ENCODE data around the gene UBE2J2. TPM values are rescaled to one million over a fixed set of nuclear protein-coding genes. Genes with fewer than 3 reads are reported as not detected.

UBE2J2 gene
- total RNA-seq = 28.3 and 55.2 TPM in 2 replicates

GRCh38 chr1:1273512-1274298, at the start of gene UBE2J2:
UBE2J2 (minus strand) TSS chr1:1273854; CDS start chr1:1267992, 5,862 bp downstream.

DNA sequence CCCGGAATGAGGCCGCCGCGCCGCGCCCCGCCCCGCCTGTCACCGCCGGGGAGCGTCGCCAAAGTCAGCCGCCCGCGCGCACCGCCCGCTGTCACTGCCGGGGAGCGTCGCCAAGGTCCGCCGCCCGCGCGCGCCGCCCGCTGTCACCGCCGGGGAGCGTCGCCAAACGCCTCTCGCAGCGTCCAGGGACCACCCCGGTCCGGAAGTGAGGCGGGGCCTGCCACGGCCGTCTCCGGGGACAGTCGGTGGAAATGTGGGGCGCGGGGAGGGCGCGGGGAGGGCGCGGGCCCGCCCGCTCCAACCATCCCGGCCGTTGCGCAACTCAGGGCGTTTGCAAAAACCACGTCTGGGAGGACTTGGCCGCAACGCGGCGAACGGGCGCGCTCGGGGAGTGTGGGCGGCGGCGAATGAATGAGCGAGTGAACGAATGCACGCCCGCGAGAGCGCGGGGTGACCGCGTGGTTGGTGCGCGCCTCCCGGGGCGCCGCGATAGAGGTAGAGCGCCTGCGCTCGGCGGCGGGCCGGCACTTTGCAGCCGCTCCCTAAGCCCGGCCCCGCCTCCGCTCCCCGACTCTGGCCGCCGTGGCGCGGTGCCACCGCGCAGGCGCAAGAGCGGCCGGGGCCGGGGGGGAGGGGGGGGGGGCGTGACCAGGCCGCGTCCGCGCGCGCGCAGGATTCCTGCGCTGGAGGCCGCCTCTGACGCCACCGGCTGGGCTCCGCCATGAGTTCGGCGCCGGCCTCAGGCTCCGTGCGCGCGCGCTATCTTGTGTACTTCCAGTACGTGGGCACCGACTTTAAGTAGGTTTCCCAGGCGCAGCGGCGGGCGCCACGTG, 34.5 kb upstream of the UBE2J2 start, which contains the start of the genes ACAP3 and PUSL1:
TSS of gene ACAP3 (minus strand) at position 8 of the 833 bp plus-strand sequence. CDS start 115 bp downstream, outside the sequence.
TSS of gene PUSL1 (plus strand) at position 675 of the 833 bp plus-strand sequence. CDS start at position 722, 47 bp downstream.

GRCh38 chr1:1246577-1247340, 26.9 kb downstream of the UBE2J2 start, which contains the start of gene C1QTNF12:
C1QTNF12 (minus strand) TSS chr1:1246722; CDS start chr1:1246690, 32 bp downstream.

GRCh38 chr1:1232208-1232795, 41.4 kb downstream of the UBE2J2 start, which contains the start of gene B3GALT6:
B3GALT6 (plus strand) TSS chr1:1232237; CDS start chr1:1232279, 42 bp downstream.

DNA sequence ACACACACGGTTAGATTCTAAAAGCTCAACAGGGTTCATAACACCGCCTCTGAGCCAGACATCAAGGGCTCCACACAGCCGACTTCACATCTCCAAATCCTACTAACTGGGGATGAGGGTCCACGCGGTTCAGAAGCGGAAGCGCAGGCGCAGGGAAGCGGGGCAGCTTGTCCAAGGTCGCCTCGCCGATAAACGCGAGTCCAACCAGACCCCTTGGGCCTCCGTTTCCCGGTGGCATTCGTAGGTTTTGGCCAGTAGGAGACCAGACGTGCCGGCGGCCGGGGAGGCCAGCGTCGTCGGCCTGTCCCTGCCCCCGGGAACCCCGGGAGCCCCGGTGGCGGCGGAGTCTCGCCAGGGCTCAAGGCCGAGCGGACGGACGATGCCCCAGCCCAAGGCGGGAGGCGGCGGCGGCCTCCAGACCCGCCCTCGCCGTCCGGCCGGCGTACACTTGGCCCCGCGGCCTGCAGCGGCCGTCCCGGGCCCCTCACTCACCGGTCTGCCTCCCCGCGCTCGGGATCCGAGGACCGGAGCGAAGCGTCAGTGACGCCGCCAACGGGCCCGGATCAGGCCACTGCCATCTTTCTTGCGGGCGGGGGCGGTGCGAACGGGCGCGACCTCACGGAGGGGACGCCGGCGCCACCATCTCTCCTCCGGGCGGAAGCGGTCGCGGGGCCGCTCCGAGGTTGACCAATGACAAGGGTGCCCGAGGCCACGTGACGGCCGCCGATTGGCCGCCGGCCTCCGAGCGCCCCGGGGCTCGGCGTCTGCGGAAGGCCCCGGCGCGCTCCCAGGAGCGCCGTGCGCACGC, 42.0 kb downstream of the UBE2J2 start, which contains the start of gene SDF4:
TSS of gene SDF4 (minus strand) at position 602 of the 808 bp plus-strand sequence. CDS start 3,229 bp downstream, outside the sequence.

GRCh38 chr1:1213345-1214265, 60.0 kb downstream of the UBE2J2 start, which contains the start of gene TNFRSF4:
TNFRSF4 (minus strand) TSS chr1:1214153; CDS start chr1:1214127, 26 bp downstream.

DNA sequence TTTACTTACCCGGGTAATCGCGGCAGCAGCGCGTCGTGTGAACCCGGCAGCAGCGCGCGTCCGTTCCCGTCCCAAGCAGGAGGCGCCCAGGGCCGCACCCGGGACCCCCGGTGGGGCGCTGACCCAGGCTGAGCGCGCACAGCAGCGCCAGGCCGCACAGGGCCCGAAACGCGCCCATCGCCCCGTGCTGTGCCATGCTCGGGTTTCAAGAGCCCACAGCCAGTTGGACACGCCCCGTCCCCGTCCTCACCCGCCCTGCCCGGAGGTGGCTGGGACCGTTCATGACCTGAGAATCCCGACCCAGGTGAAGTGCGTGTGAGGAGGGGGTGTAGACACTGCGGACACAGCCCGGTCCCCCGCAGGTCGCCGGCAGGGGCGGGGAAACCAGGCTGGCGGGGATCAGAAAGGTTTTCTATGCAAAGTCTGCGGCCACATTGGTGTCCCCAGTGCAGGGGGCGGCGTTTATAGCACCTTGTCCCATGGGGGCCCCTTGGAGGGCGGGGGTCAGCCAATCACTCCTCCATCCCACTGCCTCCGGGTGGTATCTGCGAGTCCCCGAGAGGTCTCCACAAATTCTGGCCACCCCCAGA, 67.2 kb downstream of the UBE2J2 start, which contains the start of gene TNFRSF18:
TSS of gene TNFRSF18 (minus strand) at position 217 of the 590 bp plus-strand sequence. CDS start at position 196, 21 bp downstream.

Other genes with a start within 250 kb of the UBE2J2 start
- 0.08 and 0.15 TPM in 2 replicates for gene RNF223, start 199.5 kb downstream of the UBE2J2 start, total RNA-seq
- gene C1orf159, start 157.8 kb downstream of the UBE2J2 start, total RNA-seq = 19.8 and 25.9 TPM in 2 replicates
- not detected in 2 replicates for gene TTLL10, start 100.0 kb downstream of the UBE2J2 start, total RNA-seq
- not detected in 2 replicates for gene TNFRSF18, start 67.3 kb downstream of the UBE2J2 start, total RNA-seq
- not detected in 2 replicates for gene TNFRSF4, start 59.7 kb downstream of the UBE2J2 start, total RNA-seq
- 146 and 147 TPM in 2 replicates for gene SDF4, start 41.9 kb downstream of the UBE2J2 start, total RNA-seq
- gene B3GALT6, start 41.6 kb downstream of the UBE2J2 start, total RNA-seq = 20.5 and 27.3 TPM in 2 replicates
- gene C1QTNF12, start 27.1 kb downstream of the UBE2J2 start, total RNA-seq = 1.5 TPM in 1 of 2 replicates, not detected in the other
- 0.08 and 0.16 TPM in 2 replicates for gene SCNN1D, start 6.6 kb upstream of the UBE2J2 start, total RNA-seq
- gene ACAP3, start 34.1 kb upstream of the UBE2J2 start, total RNA-seq = 17.6 and 25.7 TPM in 2 replicates
- 41.2 and 61.1 TPM in 2 replicates for gene PUSL1, start 34.7 kb upstream of the UBE2J2 start, total RNA-seq
- 78.0 and 80.0 TPM in 2 replicates for gene INTS11, start 50.8 kb upstream of the UBE2J2 start, total RNA-seq
- gene CPTP, start 50.9 kb upstream of the UBE2J2 start, total RNA-seq = 29.1 and 32.2 TPM in 2 replicates
- gene TAS1R3, start 57.4 kb upstream of the UBE2J2 start, total RNA-seq = under 0.01 TPM in 1 of 2 replicates, not detected in the other
- 109 and 156 TPM in 2 replicates for gene DVL1, start 75.6 kb upstream of the UBE2J2 start, total RNA-seq
- 0.39 and 2.0 TPM in 2 replicates for gene MXRA8, start 84.7 kb upstream of the UBE2J2 start, total RNA-seq
- gene AURKAIP1, start 101.4 kb upstream of the UBE2J2 start, total RNA-seq = 170 and 228 TPM in 2 replicates
- 39.0 and 54.7 TPM in 2 replicates for gene CCNL2, start 125.5 kb upstream of the UBE2J2 start, total RNA-seq
- 106 and 211 TPM in 2 replicates for gene MRPL20, start 133.4 kb upstream of the UBE2J2 start, total RNA-seq
- 4.9 and 5.8 TPM in 2 replicates for gene ANKRD65, start 147.4 kb upstream of the UBE2J2 start, total RNA-seq
- gene VWA1, start 161.8 kb upstream of the UBE2J2 start, total RNA-seq = 7.6 and 12.5 TPM in 2 replicates
- gene ATAD3C, start 175.8 kb upstream of the UBE2J2 start, total RNA-seq = not detected in 2 replicates
- 15.9 and 49.1 TPM in 2 replicates for gene ATAD3B, start 197.9 kb upstream of the UBE2J2 start, total RNA-seq
- 40.2 and 78.4 TPM in 2 replicates for gene ATAD3A, start 238.3 kb upstream of the UBE2J2 start, total RNA-seq